SK-N-SH (cell line): ENCODE results near the gene MYO18A.

Source experiments
- JUND ChIP-seq: IDR thresholded peaks from 2 replicates; pipeline ENCODE4 v1.4.0; 2012
- TAF1 ChIP-seq: IDR thresholded peaks from 2 replicates; pipeline ENCODE4 v1.6.1; 2012; ENCODE audit warnings: low read depth, mild to moderate bottlenecking, low read length, moderate library complexity, borderline replicate concordance
- TF ChIP-seq, protein P1 (sequence below): fragments of 200-600 bp; sonication (generic); IDR thresholded peaks from 2 replicates; pipeline ENCODE4 v1.6.1; 2017; ENCODE audit warnings: antibody characterized with exemption, mild to moderate bottlenecking, moderate library complexity

DNA sequence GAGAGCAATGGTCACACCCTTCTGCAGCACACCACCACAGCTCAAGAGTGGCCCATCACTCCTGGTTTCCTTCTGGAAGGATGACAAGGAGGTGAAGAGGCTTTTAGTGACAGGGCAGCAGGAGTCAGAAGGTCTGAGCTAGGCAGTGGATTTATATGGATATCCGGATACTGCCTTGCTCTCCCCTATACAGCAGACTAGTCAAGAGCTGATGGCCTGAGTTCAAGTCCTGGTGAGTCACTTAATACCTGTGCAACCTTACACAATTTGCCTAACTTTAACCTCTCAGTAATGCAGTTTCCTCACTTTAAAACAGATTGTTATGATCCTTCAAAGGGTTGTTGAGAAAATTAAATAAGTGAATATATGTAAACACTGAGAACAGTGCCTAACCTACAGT lies 22.9 kb downstream of the MYO18A start:
- TF ChIP-seq TAF1 (no peak), JUND (no peak)
- TF ChIP-seq, protein P1, sequence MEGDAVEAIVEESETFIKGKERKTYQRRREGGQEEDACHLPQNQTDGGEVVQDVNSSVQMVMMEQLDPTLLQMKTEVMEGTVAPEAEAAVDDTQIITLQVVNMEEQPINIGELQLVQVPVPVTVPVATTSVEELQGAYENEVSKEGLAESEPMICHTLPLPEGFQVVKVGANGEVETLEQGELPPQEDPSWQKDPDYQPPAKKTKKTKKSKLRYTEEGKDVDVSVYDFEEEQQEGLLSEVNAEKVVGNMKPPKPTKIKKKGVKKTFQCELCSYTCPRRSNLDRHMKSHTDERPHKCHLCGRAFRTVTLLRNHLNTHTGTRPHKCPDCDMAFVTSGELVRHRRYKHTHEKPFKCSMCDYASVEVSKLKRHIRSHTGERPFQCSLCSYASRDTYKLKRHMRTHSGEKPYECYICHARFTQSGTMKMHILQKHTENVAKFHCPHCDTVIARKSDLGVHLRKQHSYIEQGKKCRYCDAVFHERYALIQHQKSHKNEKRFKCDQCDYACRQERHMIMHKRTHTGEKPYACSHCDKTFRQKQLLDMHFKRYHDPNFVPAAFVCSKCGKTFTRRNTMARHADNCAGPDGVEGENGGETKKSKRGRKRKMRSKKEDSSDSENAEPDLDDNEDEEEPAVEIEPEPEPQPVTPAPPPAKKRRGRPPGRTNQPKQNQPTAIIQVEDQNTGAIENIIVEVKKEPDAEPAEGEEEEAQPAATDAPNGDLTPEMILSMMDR = no peak
